HEK293 (cell line): ENCODE results near the gene PLCD1.

Experiments
- CTCF ChIA-PET: fragments of 350-600 bp; formaldehyde crosslinking; extraction: SDS; loops from one replicate; lab custom pipeline; 2021; ENCODE audit warnings: antibody characterized with exemption; lab: Yijun Ruan, JAX
- POLR2A ChIA-PET: fragments of 300-600 bp; formaldehyde crosslinking; extraction: SDS; loops from one replicate; lab custom pipeline; 2020; ENCODE audit warnings: antibody characterized with exemption, inconsistent platforms; lab: Yijun Ruan, JAX
- H3K27ac ChIP-seq: fragments of 200-500 bp; sonication (Bioruptor generic); 2 replicates; pipeline ENCODE4 v1.5.1; 2014; ENCODE audit warnings: low read depth, low read length, control low read depth, inconsistent platforms; ENCODE audit errors: extremely low read depth
- H3K36me3 ChIP-seq, 2 experiments: fragments of 200-500 bp in 1 of 2; sonication (Bioruptor generic) in 1 of 2; 1 replicate in 1 of 2; 2 replicates in 1 of 2; pipeline ENCODE4 v1.5.1; 2014 to 2017; ENCODE audit warnings: inconsistent platforms in 2 of 2, low read length in 2 of 2; ENCODE audit not compliant: control insufficient read depth in 2 of 2, insufficient read depth in 1 of 2
- H3K4me1 ChIP-seq: fragments of 200-500 bp; sonication (Bioruptor generic); 2 replicates; pipeline ENCODE4 v1.5.1; 2014; ENCODE audit warnings: mild to moderate bottlenecking, low read length, inconsistent platforms; ENCODE audit not compliant: control insufficient read depth, insufficient read depth
- H3K4me3 ChIP-seq: 2 replicates; pipeline ENCODE4 v1.5.1; 2011; ENCODE audit warnings: low read depth, mild to moderate bottlenecking, control low read depth, low read length, moderate library complexity
- H3K9me3 ChIP-seq: fragments of 200-500 bp; sonication (Bioruptor generic); 2 replicates; pipeline ENCODE4 v1.5.1; 2014; ENCODE audit warnings: low read depth, low read length, inconsistent platforms; ENCODE audit not compliant: control insufficient read depth, insufficient read depth
- ATF2 ChIP-seq: fragments of 450-650 bp; formaldehyde crosslinking; IDR thresholded peaks from 2 replicates; pipeline ENCODE4 v1.5.1; 2016; ENCODE audit warnings: missing biosample characterization, missing genetic modification characterization, low read depth
- BCL6B ChIP-seq: fragments of 450-650 bp; formaldehyde crosslinking; IDR thresholded peaks from 2 replicates; pipeline ENCODE4 v1.5.1; 2017; ENCODE audit warnings: missing biosample characterization, missing genetic modification characterization
- PATZ1 ChIP-seq: fragments of 450-650 bp; formaldehyde crosslinking; IDR thresholded peaks from 2 replicates; pipeline ENCODE4 v1.5.1; 2016; ENCODE audit warnings: missing biosample characterization, missing genetic modification characterization
- PBX3 ChIP-seq: sonication (generic); formaldehyde crosslinking; IDR thresholded peaks from 2 replicates; pipeline ENCODE4 v1.8.1; 2022; ENCODE audit warnings: mild to moderate bottlenecking, moderate library complexity, missing genetic modification reagents
- ZFHX2 ChIP-seq: fragments of 450-650 bp; formaldehyde crosslinking; conservative IDR thresholded peaks from 2 replicates; pipeline ENCODE4 v1.5.1; 2016; ENCODE audit warnings: missing biosample characterization, missing genetic modification characterization
- ZFP37 ChIP-seq: fragments of 450-650 bp; formaldehyde crosslinking; IDR thresholded peaks from 2 replicates; pipeline ENCODE4 v1.5.1; 2016; ENCODE audit warnings: missing biosample characterization, missing genetic modification characterization
- ZFP41 ChIP-seq: fragments of 450-650 bp; formaldehyde crosslinking; IDR thresholded peaks from 2 replicates; pipeline ENCODE4 v1.5.1; 2016; ENCODE audit warnings: missing biosample characterization, missing genetic modification characterization, borderline replicate concordance
- ZNF18 ChIP-seq: fragments of 450-650 bp; formaldehyde crosslinking; IDR thresholded peaks from 2 replicates; pipeline ENCODE4 v1.5.1; 2016; ENCODE audit warnings: missing biosample characterization, missing genetic modification characterization
- ZNF248 ChIP-seq: fragments of 450-650 bp; formaldehyde crosslinking; IDR thresholded peaks from 2 replicates; pipeline ENCODE4 v1.5.1; 2017; ENCODE audit warnings: missing biosample characterization, missing genetic modification characterization
- ZNF311 ChIP-seq: fragments of 450-650 bp; formaldehyde crosslinking; IDR thresholded peaks from 2 replicates; pipeline ENCODE4 v1.5.1; 2017; ENCODE audit warnings: missing biosample characterization, missing genetic modification characterization, borderline replicate concordance
- ZNF501 ChIP-seq: fragments of 450-650 bp; formaldehyde crosslinking; IDR thresholded peaks from 2 replicates; pipeline ENCODE4 v1.5.1; 2016; ENCODE audit warnings: missing biosample characterization, missing genetic modification characterization
- ZNF645 ChIP-seq: fragments of 450-650 bp; formaldehyde crosslinking; IDR thresholded peaks from 2 replicates; pipeline ENCODE4; 2016; ENCODE audit warnings: missing biosample characterization, missing genetic modification characterization
- ZNF654 ChIP-seq: fragments of 450-650 bp; formaldehyde crosslinking; IDR thresholded peaks from 2 replicates; pipeline ENCODE4 v1.5.1; 2016; ENCODE audit warnings: low read depth, missing biosample characterization, missing genetic modification characterization
- ZNF677 ChIP-seq: fragments of 450-650 bp; IDR thresholded peaks from 2 replicates; pipeline ENCODE4 v1.5.0; 2018; ENCODE audit warnings: missing biosample characterization, mild to moderate bottlenecking, missing genetic modification characterization, moderate library complexity
- ZNF830 ChIP-seq: fragments of 450-650 bp; IDR thresholded peaks from 2 replicates; pipeline ENCODE4 v1.5.0; 2018; ENCODE audit warnings: missing biosample characterization, missing genetic modification characterization, low read depth, mild to moderate bottlenecking, moderate library complexity
- ZNF837 ChIP-seq: fragments of 450-650 bp; formaldehyde crosslinking; IDR thresholded peaks from 2 replicates; pipeline ENCODE4 v1.5.1; 2016; ENCODE audit warnings: missing biosample characterization, missing genetic modification characterization
- ZNF843 ChIP-seq: fragments of 450-650 bp; formaldehyde crosslinking; IDR thresholded peaks from 2 replicates; pipeline ENCODE4 v1.5.1; 2016; ENCODE audit warnings: missing biosample characterization, missing genetic modification characterization
- ZSCAN23 ChIP-seq: fragments of 450-650 bp; formaldehyde crosslinking; IDR thresholded peaks from 2 replicates; pipeline ENCODE4 v1.5.1; 2016; ENCODE audit warnings: missing biosample characterization, missing genetic modification characterization

PLCD1 gene

GRCh38 chr3:37971467-37971866 lies 58.0 kb downstream of the PLCD1 start (continued):
- TF ChIP-seq ZNF248 (tag by site-specific recombination) = no peak
- TF ChIP-seq PATZ1 (tag by site-specific recombination) = no peak

- ChIA-PET POLR2A (no interaction called here), CTCF (interaction anchor here (0.6 to 8.1 kb wide), 4 partner anchors 9 to 116 kb away, joined by 3 to 164 read pairs (median 20); no protein-coding TSS in a partner anchor)
- H3K4me3 ChIP-seq = no peak overlapping the region
- H3K9me3 ChIP-seq = no peaks in the 10 kb centered on the region
- peaks cover 0 to 7% of the 10 kb centered on the region in 2 experiments; a peak in 1 of 3 replicates for H3K36me3 ChIP-seq
- no peaks in the 10 kb centered on the region for H3K4me1 ChIP-seq
- TF ChIP-seq ZNF843 (tag by site-specific recombination) (no peak), ZNF677 (tag by site-specific recombination) (no peak), ZSCAN23 (no peak), ZNF501 (tag by site-specific recombination) (no peak), ZNF837 (no peak), ZFP37 (no peak), ZNF311 (no peak), BCL6B (tag by site-specific recombination) (no peak), ZNF654 (no peak), ZNF18 (tag by site-specific recombination) (no peak), ZFP41 (tag by site-specific recombination) (no peak), PBX3 (CRISPR knock-in tag) (no peak), ZNF830 (no peak), ATF2 (no peak), ZFHX2 (no peak), ZNF645 (tag by site-specific recombination) (no peak)
- H3K27ac ChIP-seq = no peak overlapping the region
Observed at GRCh38 chr3:37970802-37971201, 58.6 kb downstream of the PLCD1 start.
